ENCODE results near the gene TES. TPM values are rescaled to one million over a fixed set of nuclear protein-coding genes. Genes with fewer than 3 reads are reported as not detected.

The TES gene
- total and polyA plus RNA-seq, 2 of the 8 experiments (the other 6 are each of a cell fraction or from before 2014, with no cell fraction given): 18.2 to 36.3 TPM

DNA sequence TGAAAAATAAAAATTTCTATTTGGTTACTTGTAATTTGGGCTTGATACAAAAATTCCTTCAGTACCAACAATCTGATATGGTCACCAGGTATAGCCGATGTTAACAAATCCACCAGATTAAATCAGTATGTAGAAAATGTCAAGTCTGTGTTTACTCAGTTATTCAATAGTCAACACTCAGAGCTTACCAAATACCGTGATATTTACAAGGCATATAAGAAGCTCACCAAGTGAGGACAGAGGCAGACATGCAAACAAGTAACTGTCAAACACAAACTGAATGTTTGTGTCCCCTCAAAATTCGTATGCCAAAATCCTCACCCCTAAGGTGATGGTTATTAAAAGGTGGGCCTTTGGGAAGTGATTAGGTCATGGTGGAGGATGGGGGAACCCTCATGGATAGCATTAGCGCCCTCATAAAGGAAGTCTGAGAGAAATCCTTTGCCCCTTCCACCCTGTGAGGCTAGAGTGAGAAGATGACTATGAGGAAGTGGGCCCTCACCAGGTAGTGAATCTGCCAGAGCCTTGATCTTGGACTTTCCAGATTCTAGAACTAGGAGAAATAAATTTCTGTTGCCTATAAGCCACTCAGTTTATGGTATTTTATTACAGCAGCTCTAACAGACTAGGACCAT, 63.1 kb downstream of the TES start:
- FAIRE-seq: no peak
- H4K91ac ChIP-seq (replicated peaks; ENCODE audit: insufficient read length, low read length): no peak overlapping the region
- H3K27ac ChIP-seq (ENCODE audit: low read depth, low read length): no peak overlapping the region
- no peak overlapping the region for H2BK15ac ChIP-seq (ENCODE audit: low read length)
- ChIA-PET POLR2A (ENCODE audit: partially characterized antibody) (no interaction called here), CTCF (ENCODE audit: partially characterized antibody) (interaction anchor here (1.4 to 3.5 kb wide), 2 partner anchors 15 to 252 kb away, joined by 3 to 22 read pairs; no protein-coding TSS in a partner anchor)
- H3K27me3 ChIP-seq (replicated peaks in 1 of 4; ENCODE audit: control insufficient read depth in 3 of 4, extremely low read depth in 1 of 4, insufficient read depth in 3 of 4, low read length in 3 of 4): no peaks in the 10 kb centered on the region
- no peak overlapping the region for H4K8ac ChIP-seq (ENCODE audit: extremely low read depth, insufficient read depth, low read length)
- no peak overlapping the region for H3K56ac ChIP-seq (replicated peaks; ENCODE audit: insufficient read length, low read depth, low read length)
- H2BK120ac ChIP-seq (replicated peaks; ENCODE audit: low read depth, low read length): no peak overlapping the region
- no peak for TF ChIP-seq CHD2 (IDR thresholded peaks at IDR 0.05; ENCODE audit: low read length)
- TF ChIP-seq YY1 (IDR thresholded peaks at IDR 0.05; ENCODE audit: low read depth, low read length): no peak
- TF ChIP-seq ASH2L (IDR thresholded peaks at IDR 0.05; ENCODE audit: low read length): no peak
- TF ChIP-seq TBP (IDR thresholded peaks at IDR 0.05; ENCODE audit: low read depth, low read length): no peak
- no peak for TF ChIP-seq BRCA1 (IDR thresholded peaks at IDR 0.05; ENCODE audit: low read depth, low read length)
- TF ChIP-seq POLR2A (IDR thresholded peaks at IDR 0.05; ENCODE audit: control extremely low read depth in 1 of 2, low read depth in 2 of 2, low read length in 2 of 2): no peak
- no peak for TF ChIP-seq NRF1 (IDR thresholded peaks at IDR 0.05; ENCODE audit: low read depth, low read length)
- TF ChIP-seq, protein P1, sequence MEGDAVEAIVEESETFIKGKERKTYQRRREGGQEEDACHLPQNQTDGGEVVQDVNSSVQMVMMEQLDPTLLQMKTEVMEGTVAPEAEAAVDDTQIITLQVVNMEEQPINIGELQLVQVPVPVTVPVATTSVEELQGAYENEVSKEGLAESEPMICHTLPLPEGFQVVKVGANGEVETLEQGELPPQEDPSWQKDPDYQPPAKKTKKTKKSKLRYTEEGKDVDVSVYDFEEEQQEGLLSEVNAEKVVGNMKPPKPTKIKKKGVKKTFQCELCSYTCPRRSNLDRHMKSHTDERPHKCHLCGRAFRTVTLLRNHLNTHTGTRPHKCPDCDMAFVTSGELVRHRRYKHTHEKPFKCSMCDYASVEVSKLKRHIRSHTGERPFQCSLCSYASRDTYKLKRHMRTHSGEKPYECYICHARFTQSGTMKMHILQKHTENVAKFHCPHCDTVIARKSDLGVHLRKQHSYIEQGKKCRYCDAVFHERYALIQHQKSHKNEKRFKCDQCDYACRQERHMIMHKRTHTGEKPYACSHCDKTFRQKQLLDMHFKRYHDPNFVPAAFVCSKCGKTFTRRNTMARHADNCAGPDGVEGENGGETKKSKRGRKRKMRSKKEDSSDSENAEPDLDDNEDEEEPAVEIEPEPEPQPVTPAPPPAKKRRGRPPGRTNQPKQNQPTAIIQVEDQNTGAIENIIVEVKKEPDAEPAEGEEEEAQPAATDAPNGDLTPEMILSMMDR (IDR thresholded peaks at IDR 0.05; ENCODE audit: control extremely low read depth in 1 of 3, insufficient read depth in 1 of 3, low read depth in 1 of 3, low read length in 3 of 3): no peak
- no peak for TF ChIP-seq CREB1 (IDR thresholded peaks at IDR 0.05)
- no peak for TF ChIP-seq CBX8 (IDR thresholded peaks at IDR 0.05; ENCODE audit: borderline replicate concordance, low read depth, low read length)
- no peak overlapping the region for H3K4me2 ChIP-seq (ENCODE audit: insufficient read depth in 1 of 2, low read depth in 2 of 2, low read length in 2 of 2)
- no peak overlapping the region for H2BK12ac ChIP-seq (ENCODE audit: low read depth, low read length)
- H2BK20ac ChIP-seq (ENCODE audit: low read length): no peak overlapping the region
- H2BK5ac ChIP-seq (ENCODE audit: low read depth, low read length): no peak overlapping the region
- no peak overlapping the region for H3K18ac ChIP-seq (ENCODE audit: extremely low read depth, low read length)
- H3K9ac ChIP-seq (replicated peaks in 1 of 4; ENCODE audit: extremely low read depth in 1 of 4, low read depth in 3 of 4, low read length in 3 of 4): no peak overlapping the region
- H3K14ac ChIP-seq (ENCODE audit: insufficient read length): no peak overlapping the region
- peaks cover 0 to 9% (median 3%) of the 10 kb centered on the region in 4 experiments; a peak in 2 of 7 replicates for H3K4me1 ChIP-seq (replicated peaks in 1 of 4; ENCODE audit: control insufficient read depth in 3 of 4, insufficient read depth in 4 of 4, low read length in 3 of 4)
- DNase-seq (ENCODE audit: low read depth in 1 of 2, low spot score in 2 of 2): no peak
- no peak overlapping the region for H2AFZ ChIP-seq (ENCODE audit: low read length)
- H2AK5ac ChIP-seq (ENCODE audit: low read depth, low read length): no peak overlapping the region
- no peak overlapping the region for H3K23ac ChIP-seq (ENCODE audit: insufficient read length)
- no peak overlapping the region for H4K5ac ChIP-seq (ENCODE audit: insufficient read length, low read depth, low read length)
- no peak overlapping the region for H3K4ac ChIP-seq (replicated peaks; ENCODE audit: insufficient read length, low read depth, low read length)
- no peaks in the 10 kb centered on the region for H4K20me1 ChIP-seq (replicated peaks in 1 of 2; ENCODE audit: control insufficient read depth in 1 of 2, insufficient read depth in 2 of 2, low read length in 2 of 2)
- WGBS, 2 experiments (ENCODE audit: extremely low coverage in 1 of 2, insufficient coverage in 1 of 2, insufficient read length in 1 of 2, insufficient replicate concordance in 2 of 2, low coverage in 1 of 2, low lambda C conversion rate in 2 of 2, missing lambda C conversion rate in 1 of 2): 35% methylated on average over 4 of the region's 4 CpGs; no CpG with 5 or more reads in 1 of the 2 experiments
- H3K23me2 ChIP-seq (ENCODE audit: low read depth, low read length): no peaks in the 10 kb centered on the region; the same call in 1 of the 2 replicates
- no peaks in the 10 kb centered on the region for H3K9me3 ChIP-seq (ENCODE audit: insufficient read depth in 2 of 2, low read depth in 1 of 2, low read length in 1 of 2)
- H3K79me2 ChIP-seq (ENCODE audit: control insufficient read depth in 1 of 2, insufficient read depth in 2 of 2, low read length in 2 of 2): no peaks in the 10 kb centered on the region
- no peaks in the 10 kb centered on the region for H3K36me3 ChIP-seq (ENCODE audit: control insufficient read depth in 2 of 4, insufficient read depth in 4 of 4, low read length in 3 of 4)
- H3K4me3 ChIP-seq (ENCODE audit: extremely low read depth in 1 of 4, insufficient read depth in 2 of 4, low read depth in 3 of 4, low read length in 4 of 4): no peak overlapping the region
- H3K79me1 ChIP-seq (ENCODE audit: low read depth, low read length): no peaks in the 10 kb centered on the region
